Skin of body (tissue), 2 donors: ENCODE measurements around the gene CACNA2D4. TPM values are rescaled to one million over a fixed set of nuclear protein-coding genes. Genes with fewer than 3 reads are reported as not detected.
A peak's percentile ranks its signal among the peaks of the same experiment; 100 is the strongest.

Experiments
- DNase-seq: peaks from one replicate; lab custom pipeline; 2025; lab: John Stamatoyannopoulos, UW
- total RNA-seq: library from RNA; depleted of rRNA; stranded (reverse); fragments of >200 nt; gene quantifications from one replicate; pipeline ENCODE4 v1.2.3, GENCODE V29; 2014

Gene CACNA2D4
- total RNA-seq, 1 donor from 2014 or later, result 1.9 TPM

GRCh38 chr12:1872448-1872847 is 46.0 kb downstream of the CACNA2D4 start:
- no peak for DNase-seq

GRCh38 chr12:1872001-1872400 is 46.5 kb downstream of the CACNA2D4 start:
- no peak for DNase-seq

DNA sequence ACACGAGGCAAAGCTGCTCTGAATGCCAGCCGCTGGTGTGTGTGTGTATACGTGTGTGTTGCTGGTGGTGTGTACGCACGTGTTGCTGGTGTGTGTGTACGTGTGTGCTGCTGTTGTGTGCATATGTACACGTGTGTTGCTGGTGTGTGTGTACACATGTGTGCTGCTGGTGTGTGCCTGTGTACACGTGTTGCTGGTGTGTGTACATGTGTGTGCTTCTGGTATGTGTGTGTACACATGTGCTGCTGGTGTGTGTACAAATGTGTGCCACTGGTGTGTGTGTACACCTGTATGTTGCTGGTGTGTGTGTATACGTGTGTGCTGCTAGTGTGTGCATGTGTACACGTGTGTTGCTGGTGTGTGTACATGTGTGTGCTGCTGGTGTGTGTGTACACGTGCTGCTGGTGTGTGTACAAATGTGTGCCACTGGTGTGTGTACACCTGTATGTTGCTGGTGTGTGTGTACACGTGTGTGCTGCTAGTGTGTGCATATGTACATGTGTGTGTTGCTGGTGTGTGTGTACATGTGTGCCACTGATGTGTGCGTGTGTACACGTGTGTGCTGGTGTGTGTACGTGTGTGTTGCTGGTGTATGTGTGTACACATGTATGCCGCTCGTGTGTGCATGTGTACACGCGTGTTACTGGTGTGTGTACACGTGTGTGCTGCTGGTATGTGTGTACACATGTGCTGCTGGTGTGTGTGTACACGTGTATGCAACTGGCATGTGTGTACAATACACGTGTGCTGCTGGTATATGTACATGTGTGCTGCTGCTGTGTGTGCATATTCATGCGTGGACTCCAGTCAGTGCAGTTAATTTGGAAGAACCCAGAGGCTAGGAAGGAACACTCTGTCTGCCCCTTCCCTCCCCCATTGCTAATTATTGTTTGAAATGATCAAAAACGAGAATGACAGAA is 47.2 kb downstream of the CACNA2D4 start:
- DNase-seq, result no peak

- DNase-seq, result no peak
Observed at GRCh38 chr12:1870086-1870485, 48.4 kb downstream of the CACNA2D4 start.

- DNase-seq, result no peak
Observed at GRCh38 chr12:1869145-1869544, 49.3 kb downstream of the CACNA2D4 start.

- no peak for DNase-seq
Observed at GRCh38 chr12:1865284-1865866, 53.1 kb downstream of the CACNA2D4 start.

- DNase-seq, result no peak
Observed at GRCh38 chr12:1864867-1865266, 53.6 kb downstream of the CACNA2D4 start.

DNA sequence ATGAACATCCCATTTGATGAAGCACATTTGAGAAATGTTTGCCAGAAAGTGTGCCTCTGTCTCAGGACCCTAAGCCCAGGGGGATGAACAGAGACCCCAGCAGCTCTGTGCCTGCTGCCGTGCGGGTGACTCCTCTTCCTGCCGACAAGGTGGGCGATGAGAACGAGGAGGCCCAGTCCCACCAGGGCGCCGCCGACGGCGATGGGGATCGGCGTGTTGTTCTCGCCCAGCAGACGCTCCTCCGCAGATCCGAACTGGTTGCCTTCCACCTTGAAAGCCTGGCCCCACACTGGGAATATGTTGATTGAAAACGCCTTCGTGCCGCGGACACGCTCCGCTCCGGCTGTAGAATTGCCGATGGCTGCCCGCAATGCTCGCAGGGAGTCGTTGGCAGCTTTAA is 54.0 kb downstream of the CACNA2D4 start:
- no peak for DNase-seq

GRCh38 chr12:1863823-1864222 is 54.6 kb downstream of the CACNA2D4 start:
- no peak for DNase-seq

DNA sequence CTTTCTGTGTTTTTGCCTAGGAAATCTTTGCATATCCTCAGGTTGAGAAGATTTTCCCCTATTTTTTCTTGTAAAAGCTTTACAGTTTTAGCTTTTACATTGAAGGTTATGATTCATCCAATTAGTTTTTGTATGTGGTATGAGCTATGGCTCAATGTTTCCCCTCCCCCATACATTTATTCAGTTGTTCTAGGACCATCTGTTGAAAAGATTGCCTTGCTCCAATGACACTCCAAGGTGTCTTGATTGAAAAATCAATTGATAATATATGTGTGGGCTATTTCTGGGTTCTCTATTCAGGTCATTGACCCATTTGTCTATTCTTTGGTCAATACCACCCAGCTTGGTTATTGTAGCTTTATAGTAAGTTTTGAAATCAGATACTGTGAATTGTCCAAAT is 55.5 kb downstream of the CACNA2D4 start:
- DNase-seq, result no peak

DNA sequence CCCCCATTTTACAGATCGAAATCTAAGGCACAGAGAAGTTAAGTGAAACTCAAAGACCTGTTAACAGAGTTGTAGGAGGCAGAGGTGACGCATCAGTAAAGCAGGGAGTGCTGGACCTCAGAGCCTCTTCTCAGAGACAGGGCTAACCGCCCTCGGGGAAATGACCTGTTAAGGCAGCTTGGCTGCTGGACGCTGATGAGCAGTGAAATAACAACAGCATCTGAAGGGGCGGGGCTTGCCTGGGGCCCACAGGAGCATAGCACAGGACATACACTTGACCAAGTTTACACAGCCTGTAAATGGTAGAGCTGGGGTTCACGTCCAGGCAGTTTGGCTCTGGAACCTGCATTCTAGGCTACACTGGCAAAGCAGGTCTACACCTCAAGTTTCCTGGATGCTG is 58.8 kb downstream of the CACNA2D4 start:
- DNase-seq, result no peak

GRCh38 chr12:1858456-1858855 is 60.0 kb downstream of the CACNA2D4 start:
- DNase-seq, result no peak

GRCh38 chr12:1857821-1858220 is 60.6 kb downstream of the CACNA2D4 start:
- no peak for DNase-seq

- DNase-seq, result no peak
Observed at GRCh38 chr12:1857086-1857485, 61.4 kb downstream of the CACNA2D4 start.

- no peak for DNase-seq
Observed at GRCh38 chr12:1855241-1855640, 63.2 kb downstream of the CACNA2D4 start.

DNA sequence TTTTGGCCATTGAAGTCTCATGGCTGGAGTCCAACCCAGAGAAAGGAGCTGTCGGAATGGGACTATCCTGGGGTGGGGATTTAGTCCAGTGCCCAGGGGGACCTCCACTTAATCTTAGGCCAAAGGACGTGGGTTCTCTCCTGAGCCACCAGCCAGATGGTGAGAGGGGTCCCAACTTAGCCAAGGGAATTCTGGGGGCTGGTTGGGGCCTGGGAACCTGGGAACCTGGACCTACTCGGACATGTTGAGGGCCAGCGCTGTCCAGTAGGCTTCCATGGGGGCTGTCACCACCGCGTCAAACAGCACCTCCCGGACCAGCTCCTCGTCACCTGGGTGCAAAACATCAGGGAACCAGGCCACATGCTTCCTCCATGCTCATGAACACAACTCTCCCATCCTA is 64.7 kb downstream of the CACNA2D4 start:
- DNase-seq, result no peak

GRCh38 chr12:1852076-1852475 is 66.4 kb downstream of the CACNA2D4 start:
- no peak for DNase-seq

DNA sequence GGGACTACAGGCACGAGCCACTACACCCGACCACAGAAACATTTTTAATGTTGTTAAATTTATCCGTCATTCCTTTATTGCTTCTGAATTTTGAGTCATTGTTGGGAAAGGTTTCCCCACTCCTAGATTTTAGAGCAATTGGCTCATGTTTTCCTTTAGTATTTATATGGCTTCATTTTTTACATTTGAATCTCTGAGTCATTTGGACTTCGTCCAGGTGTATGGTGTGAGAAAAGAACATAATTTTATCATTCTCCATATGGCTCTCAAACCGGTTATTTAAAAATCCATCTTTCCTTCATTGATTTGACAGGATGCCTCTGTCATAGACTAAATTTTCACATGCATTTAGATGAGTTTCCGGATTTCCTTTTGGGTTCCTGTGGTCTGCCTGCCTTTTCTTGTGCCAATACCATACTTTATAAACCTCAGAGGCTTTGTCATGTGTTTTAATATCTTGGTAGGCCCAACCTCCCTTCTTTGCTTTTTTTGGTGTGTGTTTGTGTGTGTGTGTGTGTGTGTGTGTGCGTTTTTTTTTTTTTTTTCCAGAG is 67.2 kb downstream of the CACNA2D4 start:
- peak; percentile 17 for DNase-seq

GRCh38 chr12:1848745-1849144 is 69.7 kb downstream of the CACNA2D4 start:
- DNase-seq, result no peak

DNA sequence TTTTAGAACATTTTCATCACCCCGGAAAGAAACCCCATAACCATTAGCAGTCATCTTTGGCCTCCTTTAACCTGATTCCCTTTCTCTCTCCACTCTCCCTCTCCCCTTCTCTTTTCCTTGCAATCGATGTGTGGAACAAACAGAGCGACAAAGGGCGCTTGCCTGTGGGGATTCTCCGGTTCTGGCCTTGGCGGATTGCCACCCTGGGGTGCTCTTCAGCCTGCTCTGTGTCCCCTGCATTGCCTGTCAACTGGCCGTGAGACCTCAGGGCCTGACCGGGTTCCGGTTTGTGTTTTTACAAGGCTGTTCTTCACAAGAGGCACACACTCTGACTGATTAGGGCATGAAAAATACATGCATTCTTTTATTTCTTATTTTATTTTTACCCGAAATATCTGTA is 70.3 kb downstream of the CACNA2D4 start:
- no peak for DNase-seq

DNA sequence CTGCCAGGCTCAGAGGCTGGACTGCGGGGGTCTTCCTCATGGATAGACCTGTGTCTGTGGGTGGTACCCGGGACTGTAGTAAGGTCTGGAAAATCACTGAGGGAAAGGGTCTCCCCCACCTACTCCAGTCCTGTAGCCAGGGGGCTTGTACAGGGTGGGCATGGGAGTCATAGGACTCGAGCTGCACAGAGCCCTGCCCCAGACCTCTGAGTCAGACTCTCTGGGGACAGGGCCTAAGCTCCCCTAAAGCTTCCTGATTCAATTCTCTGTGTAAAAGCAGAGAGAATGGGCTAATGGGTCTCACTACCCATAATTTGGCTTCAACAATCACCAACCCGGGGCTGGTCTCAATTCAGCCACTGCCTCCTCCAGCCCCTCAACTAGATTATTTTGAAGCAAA is 71.0 kb downstream of the CACNA2D4 start:
- no peak for DNase-seq
